ENCODE data around the gene SHF.

The SHF gene

GRCh38 chr15:45167631-45168205, 20.0 kb downstream of the SHF start:
- H3K9me3 Mint-ChIP-seq (ENCODE audit: low read depth), result no peaks in the 10 kb centered on the region
- peaks cover 5% of the 10 kb centered on the region for H3K4me1 Mint-ChIP-seq (ENCODE audit: low read depth)
- H3K27me3 Mint-ChIP-seq, result no peaks in the 10 kb centered on the region
- H3K36me3 Mint-ChIP-seq, result peaks cover 2% of the 10 kb centered on the region
- H3K27ac Mint-ChIP-seq, result peak overlapping the region; percentile 64
- peak overlapping the region; percentile 69 for H3K4me3 Mint-ChIP-seq

GRCh38 chr15:45166834-45167630, 20.7 kb downstream of the SHF start:
- no peaks in the 10 kb centered on the region for H3K27me3 Mint-ChIP-seq
- peak overlapping the region; percentile 64 for H3K27ac Mint-ChIP-seq
- H3K4me1 Mint-ChIP-seq (ENCODE audit: low read depth), result peaks cover 5% of the 10 kb centered on the region
- peaks cover 2% of the 10 kb centered on the region for H3K36me3 Mint-ChIP-seq
- peak overlapping the region; percentile 69 for H3K4me3 Mint-ChIP-seq
- no peaks in the 10 kb centered on the region for H3K9me3 Mint-ChIP-seq (ENCODE audit: low read depth)

- H3K27me3 Mint-ChIP-seq, result no peaks in the 10 kb centered on the region
- no peaks in the 10 kb centered on the region for H3K36me3 Mint-ChIP-seq
- no peaks in the 10 kb centered on the region for H3K9me3 Mint-ChIP-seq (ENCODE audit: low read depth)
- peak overlapping the region; percentile 87 for H3K27ac Mint-ChIP-seq
- H3K4me3 Mint-ChIP-seq, result peak overlapping the region; percentile 76
- peaks cover 5% of the 10 kb centered on the region for H3K4me1 Mint-ChIP-seq (ENCODE audit: low read depth)
These were observed 22.2 kb downstream of the SHF start for GRCh38 chr15:45165536-45165935.

GRCh38 chr15:45164914-45165313, 22.9 kb downstream of the SHF start:
- H3K27me3 Mint-ChIP-seq, result no peaks in the 10 kb centered on the region
- peak overlapping the region; percentile 87 for H3K27ac Mint-ChIP-seq
- H3K9me3 Mint-ChIP-seq (ENCODE audit: low read depth), result no peaks in the 10 kb centered on the region
- H3K4me3 Mint-ChIP-seq, result peak overlapping the region; percentile 76
- peaks cover 5% of the 10 kb centered on the region for H3K4me1 Mint-ChIP-seq (ENCODE audit: low read depth)
- H3K36me3 Mint-ChIP-seq, result no peaks in the 10 kb centered on the region

GRCh38 chr15:45163508-45163856, 24.3 kb downstream of the SHF start:
- H3K27ac Mint-ChIP-seq, result peak overlapping the region; percentile 34
- H3K27me3 Mint-ChIP-seq, result no peaks in the 10 kb centered on the region
- peaks cover 7% of the 10 kb centered on the region for H3K4me1 Mint-ChIP-seq (ENCODE audit: low read depth)

GRCh38 chr15:45162771-45163507, 24.8 kb downstream of the SHF start:
- no peak overlapping the region for H3K27ac Mint-ChIP-seq
- H3K27me3 Mint-ChIP-seq, result no peaks in the 10 kb centered on the region
- H3K36me3 Mint-ChIP-seq, result no peaks in the 10 kb centered on the region
- peaks cover 9% of the 10 kb centered on the region for H3K4me1 Mint-ChIP-seq (ENCODE audit: low read depth)
- H3K9me3 Mint-ChIP-seq (ENCODE audit: low read depth), result no peaks in the 10 kb centered on the region
- no peak overlapping the region for H3K4me3 Mint-ChIP-seq

More at GRCh38 chr15:45163508-45163856, 24.3 kb downstream of the SHF start:
- no peak overlapping the region for H3K4me3 Mint-ChIP-seq
- no peaks in the 10 kb centered on the region for H3K9me3 Mint-ChIP-seq (ENCODE audit: low read depth)
- H3K36me3 Mint-ChIP-seq, result no peaks in the 10 kb centered on the region

GRCh38 chr15:45161666-45162065, 26.1 kb downstream of the SHF start:
- H3K27ac Mint-ChIP-seq, result no peak overlapping the region
- no peaks in the 10 kb centered on the region for H3K36me3 Mint-ChIP-seq
- no peaks in the 10 kb centered on the region for H3K9me3 Mint-ChIP-seq (ENCODE audit: low read depth)
- no peaks in the 10 kb centered on the region for H3K27me3 Mint-ChIP-seq
- no peak overlapping the region for H3K4me3 Mint-ChIP-seq
- H3K4me1 Mint-ChIP-seq (ENCODE audit: low read depth), result peaks cover 9% of the 10 kb centered on the region

GRCh38 chr15:45157974-45158373, 29.8 kb downstream of the SHF start:
- Mint-ChIP-seq H3K4me3 (no peak overlapping the region), H3K9me3 (ENCODE audit: low read depth) (no peaks in the 10 kb centered on the region), H3K27me3 (no peaks in the 10 kb centered on the region), H3K27ac (no peak overlapping the region), H3K36me3 (no peaks in the 10 kb centered on the region), H3K4me1 (ENCODE audit: low read depth) (peaks cover 4% of the 10 kb centered on the region)

- Mint-ChIP-seq H3K4me3 (no peak overlapping the region), H3K27ac (no peak overlapping the region), H3K9me3 (ENCODE audit: low read depth) (no peaks in the 10 kb centered on the region), H3K36me3 (no peaks in the 10 kb centered on the region), H3K4me1 (ENCODE audit: low read depth) (peaks cover 4% of the 10 kb centered on the region), H3K27me3 (no peaks in the 10 kb centered on the region)
These were observed 30.9 kb downstream of the SHF start for GRCh38 chr15:45156744-45157455.

- Mint-ChIP-seq H3K9me3 (ENCODE audit: low read depth) (no peaks in the 10 kb centered on the region), H3K27me3 (no peaks in the 10 kb centered on the region), H3K4me3 (no peak overlapping the region), H3K27ac (no peak overlapping the region), H3K36me3 (no peaks in the 10 kb centered on the region), H3K4me1 (ENCODE audit: low read depth) (peaks cover 4% of the 10 kb centered on the region)
These were observed 32.0 kb downstream of the SHF start for GRCh38 chr15:45155739-45156138.

GRCh38 chr15:45151998-45152828, 35.6 kb downstream of the SHF start:
- Mint-ChIP-seq H3K4me3 (no peak overlapping the region), H3K9me3 (ENCODE audit: low read depth) (no peaks in the 10 kb centered on the region), H3K27me3 (no peaks in the 10 kb centered on the region), H3K36me3 (no peaks in the 10 kb centered on the region), H3K27ac (no peak overlapping the region), H3K4me1 (ENCODE audit: low read depth) (no peaks in the 10 kb centered on the region)

GRCh38 chr15:45150997-45151396, 36.8 kb downstream of the SHF start:
- Mint-ChIP-seq H3K4me3 (no peak overlapping the region), H3K36me3 (no peaks in the 10 kb centered on the region), H3K27me3 (no peaks in the 10 kb centered on the region), H3K9me3 (ENCODE audit: low read depth) (no peaks in the 10 kb centered on the region), H3K4me1 (ENCODE audit: low read depth) (no peaks in the 10 kb centered on the region), H3K27ac (no peak overlapping the region)

- Mint-ChIP-seq H3K36me3 (no peaks in the 10 kb centered on the region), H3K27me3 (no peaks in the 10 kb centered on the region), H3K4me3 (no peak overlapping the region), H3K4me1 (ENCODE audit: low read depth) (no peaks in the 10 kb centered on the region), H3K9me3 (ENCODE audit: low read depth) (no peaks in the 10 kb centered on the region), H3K27ac (no peak overlapping the region)
These were observed 37.3 kb downstream of the SHF start for GRCh38 chr15:45150481-45150880.

GRCh38 chr15:45149060-45149459, 38.7 kb downstream of the SHF start:
- H3K27ac Mint-ChIP-seq, result no peak overlapping the region
- no peak overlapping the region for H3K4me3 Mint-ChIP-seq
- H3K4me1 Mint-ChIP-seq (ENCODE audit: low read depth), result no peaks in the 10 kb centered on the region
- H3K9me3 Mint-ChIP-seq (ENCODE audit: low read depth), result no peaks in the 10 kb centered on the region
- no peaks in the 10 kb centered on the region for H3K27me3 Mint-ChIP-seq
- H3K36me3 Mint-ChIP-seq, result no peaks in the 10 kb centered on the region

Data from activated naive CD8-positive, alpha-beta T cell (primary cell).